Colonic mucosa (tissue), 4 donors: Measurements from ENCODE around the gene DNAJB13. TPM values are rescaled to one million over a fixed set of nuclear protein-coding genes. Genes with fewer than 3 reads are reported as not detected.
"Not testable (repeated sequence)": the region's sequence is repeated elsewhere in the genome, so short reads cannot be mapped to it uniquely, and the experiment has no call there.

ENCODE experiments used
- DNase-seq: peaks from one replicate; pipeline ENCODE4 v3.0.0-alpha.2; 2020
- H3K27ac ChIP-seq: fragments of 200-600 bp; one replicate; pipeline ENCODE4 v1.8.0; 2021
- H3K27me3 ChIP-seq: fragments of 200-600 bp; one replicate; pipeline ENCODE4 v1.8.0; 2021
- H3K36me3 ChIP-seq: fragments of 200-600 bp; one replicate; pipeline ENCODE4 v1.8.0; 2021
- H3K4me1 ChIP-seq: fragments of 200-600 bp; one replicate; pipeline ENCODE4 v1.8.0; 2021; ENCODE audit warnings: mild to moderate bottlenecking
- H3K4me3 ChIP-seq: fragments of 200-600 bp; one replicate; pipeline ENCODE4 v1.8.0; 2021
- H3K9ac ChIP-seq, 2 donors: one replicate each; pipeline ENCODE4 v1.7.0; 2013; ENCODE audit warnings: control low read depth in 2 of 2, low read depth in 2 of 2, low read length in 2 of 2
- H3K9me3 ChIP-seq: fragments of 200-600 bp; one replicate; pipeline ENCODE4 v1.8.0; 2021
- CTCF ChIP-seq: fragments of 200-600 bp; IDR thresholded peaks from one replicate; pipeline ENCODE4 v1.8.0; 2022; ENCODE audit warnings: antibody characterized with exemption, mild to moderate bottlenecking
- intact Hi-C: fragments of 100-400 bp; cut with DNase I; formaldehyde crosslinking; loops from one replicate; pipeline ENCODE4 v1.14.1; 2022
- total RNA-seq, 2 donors: library from RNA; stranded (reverse); fragmentation: NEBNext Ultra II Directional in 1 of 2; extraction: Animal tissue kit (Norgen Biotek cat#: 25700) in 1 of 2; gene quantifications; one replicate each; pipeline ENCODE4 v1.2.1, GENCODE V29; 2021
- donor health status: healthy.
- donor health status: DM: no; HTN: no; CAD: no.
- donor health status: DM: no; HTN: no; CAD: no.

The DNAJB13 gene
- total RNA-seq, 2 donors from 2014 or later = not detected

GRCh38 chr11:73931951-73932350 lies 18.9 kb upstream of the DNAJB13 start:
- no peak for TF ChIP-seq CTCF
- no peaks in the 10 kb centered on the region for H3K36me3 ChIP-seq
- no peaks in the 10 kb centered on the region for H3K9me3 ChIP-seq
- intact Hi-C loops = no loop called here
- no peak overlapping the region for H3K4me3 ChIP-seq
- no peaks in the 10 kb centered on the region for H3K27me3 ChIP-seq
- H3K4me1 ChIP-seq = no peaks in the 10 kb centered on the region
- H3K9ac ChIP-seq = no peak overlapping the region
- peak; percentile 32 for DNase-seq
- H3K27ac ChIP-seq = no peak overlapping the region

- no peaks in the 10 kb centered on the region for H3K36me3 ChIP-seq
- no peak overlapping the region for H3K9ac ChIP-seq
- no peak for TF ChIP-seq CTCF
Observed at GRCh38 chr11:73932781-73933180, 18.0 kb upstream of the DNAJB13 start.

GRCh38 chr11:73936047-73936446 lies 14.8 kb upstream of the DNAJB13 start:
- H3K4me1 ChIP-seq, H3K9ac ChIP-seq, H3K27ac ChIP-seq, DNase-seq, H3K27me3 ChIP-seq, H3K36me3 ChIP-seq, H3K9me3 ChIP-seq, H3K4me3 ChIP-seq, intact Hi-C loops: not testable (repeated sequence)

More at GRCh38 chr11:73932781-73933180, 18.0 kb upstream of the DNAJB13 start:
- Histone ChIP-seq H3K4me3 (no peak overlapping the region), H3K4me1 (no peaks in the 10 kb centered on the region), H3K27me3 (no peaks in the 10 kb centered on the region), H3K27ac (no peak overlapping the region), H3K9me3 (no peaks in the 10 kb centered on the region)
- no peak for DNase-seq
- intact Hi-C loops = no loop called here

GRCh38 chr11:73939096-73939495 lies 11.7 kb upstream of the DNAJB13 start:
- intact Hi-C loops = no loop called here
- Histone ChIP-seq H3K4me1 (no peaks in the 10 kb centered on the region), H3K27ac (no peak overlapping the region), H3K27me3 (no peaks in the 10 kb centered on the region), H3K9me3 (no peaks in the 10 kb centered on the region), H3K4me3 (no peak overlapping the region), H3K9ac (no peak overlapping the region), H3K36me3 (no peaks in the 10 kb centered on the region)
- DNase-seq = no peak
- no peak for TF ChIP-seq CTCF

- Histone ChIP-seq H3K4me3 (no peak overlapping the region), H3K27ac (no peak overlapping the region), H3K27me3 (no peaks in the 10 kb centered on the region), H3K9me3 (no peaks in the 10 kb centered on the region), H3K4me1 (no peaks in the 10 kb centered on the region), H3K9ac (no peak overlapping the region), H3K36me3 (no peaks in the 10 kb centered on the region)
- intact Hi-C loops = no loop called here
- no peak for TF ChIP-seq CTCF
- no peak for DNase-seq
Observed at GRCh38 chr11:73940801-73941570, 9.8 kb upstream of the DNAJB13 start.

GRCh38 chr11:73942010-73942409 lies 8.8 kb upstream of the DNAJB13 start:
- no peaks in the 10 kb centered on the region for H3K4me1 ChIP-seq
- no peaks in the 10 kb centered on the region for H3K36me3 ChIP-seq
- no peak overlapping the region for H3K4me3 ChIP-seq
- H3K9me3 ChIP-seq = no peaks in the 10 kb centered on the region
- no peak for DNase-seq
- no peak overlapping the region for H3K9ac ChIP-seq
- intact Hi-C loops = no loop called here
- no peak for TF ChIP-seq CTCF
- H3K27ac ChIP-seq = no peak overlapping the region
- H3K27me3 ChIP-seq = no peaks in the 10 kb centered on the region
